Measurements from ENCODE around the gene RC3H1.

RC3H1 gene

GRCh38 chr1:173887627-173888026 lies 134.5 kb downstream of the RC3H1 start:
- DNase-seq (ENCODE audit: extremely low read depth in 1 of 2, low read depth in 1 of 2): no peak

GRCh38 chr1:173886746-173887611 lies 135.2 kb downstream of the RC3H1 start:
- no peak for DNase-seq (ENCODE audit: extremely low read depth in 1 of 2, low read depth in 1 of 2)

GRCh38 chr1:173884701-173885100 lies 137.5 kb downstream of the RC3H1 start:
- no peak for DNase-seq (ENCODE audit: extremely low read depth in 1 of 2, low read depth in 1 of 2)
